ENCODE measurements around the gene CITED2.
"Not testable (repeated sequence)": the region's sequence is repeated elsewhere in the genome, so short reads cannot be mapped to it uniquely, and the experiment has no call there.

Gene CITED2

GRCh38 chr6:139363123-139363522 lies 11.3 kb downstream of the CITED2 start:
- H3K4me1 ChIP-seq (ENCODE audit: control insufficient read depth, insufficient read depth, low read depth, low read length); H3K27me3 ChIP-seq (ENCODE audit: control insufficient read depth in 1 of 2, insufficient read depth in 1 of 2, low read length in 2 of 2); H3K79me1 ChIP-seq (replicated peaks; ENCODE audit: low read length, poor library complexity, severe bottlenecking); H4K91ac ChIP-seq (ENCODE audit: low read length); H3K36me3 ChIP-seq (ENCODE audit: control insufficient read depth in 1 of 2, insufficient read depth in 2 of 2, low read depth in 1 of 2, low read length in 2 of 2); H2BK15ac ChIP-seq (ENCODE audit: low read depth, poor library complexity, severe bottlenecking); H2AFZ ChIP-seq (ENCODE audit: low read depth, low read length); H4K8ac ChIP-seq (ENCODE audit: low read length); H2BK5ac ChIP-seq (ENCODE audit: low read depth, low read length, poor library complexity, severe bottlenecking); H3K27ac ChIP-seq (ENCODE audit: low read length, poor library complexity, severe bottlenecking); H2BK12ac ChIP-seq (ENCODE audit: low read length in 2 of 2); H3K23ac ChIP-seq (ENCODE audit: low read length in 2 of 2); H2AK5ac ChIP-seq (ENCODE audit: low read length, severe bottlenecking); H3K4ac ChIP-seq (ENCODE audit: low read depth in 1 of 2, low read length in 2 of 2); H3K14ac ChIP-seq (ENCODE audit: low read length in 2 of 2); H3K4me2 ChIP-seq (ENCODE audit: low read length, poor library complexity, severe bottlenecking); DNase-seq; H3K9me3 ChIP-seq (ENCODE audit: control insufficient read depth, low read length); H2BK120ac ChIP-seq (ENCODE audit: low read depth, low read length); H3K9ac ChIP-seq (ENCODE audit: low read length); H3K4me3 ChIP-seq (ENCODE audit: insufficient read depth in 1 of 2, low read depth in 1 of 2, low read length in 2 of 2); H3K18ac ChIP-seq (ENCODE audit: low read depth in 1 of 2, low read length in 2 of 2): not testable (repeated sequence)
- WGBS: 100% methylated on average over 1 of the region's 1 CpG

GRCh38 chr6:139361211-139361610 lies 13.2 kb downstream of the CITED2 start:
- Histone ChIP-seq H3K18ac (ENCODE audit: low read depth in 1 of 2, low read length in 2 of 2) (no peak overlapping the region), H2AFZ (ENCODE audit: low read depth, low read length) (no peak overlapping the region), H3K23ac (ENCODE audit: low read length in 2 of 2) (no peak overlapping the region), H2AK5ac (ENCODE audit: low read length, severe bottlenecking) (no peak overlapping the region), H2BK12ac (ENCODE audit: low read length in 2 of 2) (no peak overlapping the region), H3K27me3 (ENCODE audit: control insufficient read depth in 1 of 2, insufficient read depth in 1 of 2, low read length in 2 of 2) (no peaks in the 10 kb centered on the region), H3K14ac (ENCODE audit: low read length in 2 of 2) (no peak overlapping the region), H3K4me1 (ENCODE audit: control insufficient read depth, insufficient read depth, low read depth, low read length) (no peaks in the 10 kb centered on the region), H3K36me3 (ENCODE audit: control insufficient read depth in 1 of 2, insufficient read depth in 2 of 2, low read depth in 1 of 2, low read length in 2 of 2) (no peaks in the 10 kb centered on the region), H3K4me3 (ENCODE audit: insufficient read depth in 1 of 2, low read depth in 1 of 2, low read length in 2 of 2) (no peak overlapping the region), H3K4ac (ENCODE audit: low read depth in 1 of 2, low read length in 2 of 2) (no peak overlapping the region), H2BK5ac (ENCODE audit: low read depth, low read length, poor library complexity, severe bottlenecking) (no peak overlapping the region), H2BK120ac (ENCODE audit: low read depth, low read length) (no peak overlapping the region), H3K27ac (ENCODE audit: low read length, poor library complexity, severe bottlenecking) (no peak overlapping the region), H3K79me1 (replicated peaks; ENCODE audit: low read length, poor library complexity, severe bottlenecking) (no peaks in the 10 kb centered on the region), H3K9me3 (ENCODE audit: control insufficient read depth, low read length) (no peaks in the 10 kb centered on the region), H4K91ac (ENCODE audit: low read length) (no peak overlapping the region), H3K9ac (ENCODE audit: low read length) (no peak overlapping the region), H4K8ac (ENCODE audit: low read length) (no peak overlapping the region), H3K4me2 (ENCODE audit: low read length, poor library complexity, severe bottlenecking) (no peak overlapping the region), H2BK15ac (ENCODE audit: low read depth, poor library complexity, severe bottlenecking) (no peak overlapping the region)
- DNase-seq: no peak
- 93% methylated on average over 2 of the region's 2 CpGs for WGBS

- WGBS: 100% methylated on average over 2 of the region's 2 CpGs
- H2BK15ac ChIP-seq (ENCODE audit: low read depth, poor library complexity, severe bottlenecking): no peak overlapping the region
Observed at GRCh38 chr6:139356924-139357323, 17.5 kb downstream of the CITED2 start.

GRCh38 chr6:139355777-139356445 lies 18.5 kb downstream of the CITED2 start:
- DNase-seq: no peak
- no peaks in the 10 kb centered on the region for H3K27me3 ChIP-seq (ENCODE audit: control insufficient read depth in 1 of 2, insufficient read depth in 1 of 2, low read length in 2 of 2)
- WGBS: 96% methylated on average over 7 of the region's 7 CpGs

More at GRCh38 chr6:139356924-139357323, 17.5 kb downstream of the CITED2 start:
- H3K27me3 ChIP-seq (ENCODE audit: control insufficient read depth in 1 of 2, insufficient read depth in 1 of 2, low read length in 2 of 2): no peaks in the 10 kb centered on the region
- H2BK120ac ChIP-seq (ENCODE audit: low read depth, low read length): no peak overlapping the region
- no peak overlapping the region for H3K4ac ChIP-seq (ENCODE audit: low read depth in 1 of 2, low read length in 2 of 2)
- H3K27ac ChIP-seq (ENCODE audit: low read length, poor library complexity, severe bottlenecking): no peak overlapping the region
- no peak overlapping the region for H2BK5ac ChIP-seq (ENCODE audit: low read depth, low read length, poor library complexity, severe bottlenecking)
- no peaks in the 10 kb centered on the region for H3K36me3 ChIP-seq (ENCODE audit: control insufficient read depth in 1 of 2, insufficient read depth in 2 of 2, low read depth in 1 of 2, low read length in 2 of 2)
- H3K23ac ChIP-seq (ENCODE audit: low read length in 2 of 2): no peak overlapping the region
- no peak overlapping the region for H3K4me2 ChIP-seq (ENCODE audit: low read length, poor library complexity, severe bottlenecking)
- H2AK5ac ChIP-seq (ENCODE audit: low read length, severe bottlenecking): no peak overlapping the region
- H2BK12ac ChIP-seq (ENCODE audit: low read length in 2 of 2): no peak overlapping the region
- H3K18ac ChIP-seq (ENCODE audit: low read depth in 1 of 2, low read length in 2 of 2): no peak overlapping the region
- H3K9ac ChIP-seq (ENCODE audit: low read length): no peak overlapping the region
- H3K79me1 ChIP-seq (replicated peaks; ENCODE audit: low read length, poor library complexity, severe bottlenecking): no peaks in the 10 kb centered on the region
- H2AFZ ChIP-seq (ENCODE audit: low read depth, low read length): no peak overlapping the region
- H3K9me3 ChIP-seq (ENCODE audit: control insufficient read depth, low read length): no peaks in the 10 kb centered on the region
- H4K91ac ChIP-seq (ENCODE audit: low read length): no peak overlapping the region
- no peak for DNase-seq
- no peaks in the 10 kb centered on the region for H3K4me1 ChIP-seq (ENCODE audit: control insufficient read depth, insufficient read depth, low read depth, low read length)
- no peak overlapping the region for H4K8ac ChIP-seq (ENCODE audit: low read length)
- no peak overlapping the region for H3K14ac ChIP-seq (ENCODE audit: low read length in 2 of 2)
- H3K4me3 ChIP-seq (ENCODE audit: insufficient read depth in 1 of 2, low read depth in 1 of 2, low read length in 2 of 2): no peak overlapping the region

More at GRCh38 chr6:139355777-139356445, 18.5 kb downstream of the CITED2 start:
- no peaks in the 10 kb centered on the region for H3K79me1 ChIP-seq (replicated peaks; ENCODE audit: low read length, poor library complexity, severe bottlenecking)
- no peak overlapping the region for H2BK15ac ChIP-seq (ENCODE audit: low read depth, poor library complexity, severe bottlenecking)
- H2BK120ac ChIP-seq (ENCODE audit: low read depth, low read length): no peak overlapping the region
- no peak overlapping the region for H3K14ac ChIP-seq (ENCODE audit: low read length in 2 of 2)
- H3K18ac ChIP-seq (ENCODE audit: low read depth in 1 of 2, low read length in 2 of 2): no peak overlapping the region
- H3K4me3 ChIP-seq (ENCODE audit: insufficient read depth in 1 of 2, low read depth in 1 of 2, low read length in 2 of 2): no peak overlapping the region
- no peak overlapping the region for H2AK5ac ChIP-seq (ENCODE audit: low read length, severe bottlenecking)
- no peak overlapping the region for H4K8ac ChIP-seq (ENCODE audit: low read length)
- H3K36me3 ChIP-seq (ENCODE audit: control insufficient read depth in 1 of 2, insufficient read depth in 2 of 2, low read depth in 1 of 2, low read length in 2 of 2): no peaks in the 10 kb centered on the region
- no peaks in the 10 kb centered on the region for H3K4me1 ChIP-seq (ENCODE audit: control insufficient read depth, insufficient read depth, low read depth, low read length)
- H4K91ac ChIP-seq (ENCODE audit: low read length): no peak overlapping the region
- no peak overlapping the region for H3K9ac ChIP-seq (ENCODE audit: low read length)
- no peak overlapping the region for H3K4ac ChIP-seq (ENCODE audit: low read depth in 1 of 2, low read length in 2 of 2)
- H3K27ac ChIP-seq (ENCODE audit: low read length, poor library complexity, severe bottlenecking): no peak overlapping the region
- H2BK12ac ChIP-seq (ENCODE audit: low read length in 2 of 2): no peak overlapping the region
- no peak overlapping the region for H2BK5ac ChIP-seq (ENCODE audit: low read depth, low read length, poor library complexity, severe bottlenecking)
- H3K4me2 ChIP-seq (ENCODE audit: low read length, poor library complexity, severe bottlenecking): no peak overlapping the region
- no peak overlapping the region for H2AFZ ChIP-seq (ENCODE audit: low read depth, low read length)
- H3K23ac ChIP-seq (ENCODE audit: low read length in 2 of 2): no peak overlapping the region
- no peaks in the 10 kb centered on the region for H3K9me3 ChIP-seq (ENCODE audit: control insufficient read depth, low read length)
